Measurements from ENCODE around the gene CD80.

The CD80 gene

GRCh38 chr3:119500901-119501300 is 58.5 kb downstream of the CD80 start:
- TF ChIP-seq TCF4 (CRISPR knock-in tag; IDR thresholded peaks at IDR 0.05; ENCODE audit: borderline replicate concordance) (no peak), ZC3H10 (CRISPR knock-in tag; IDR thresholded peaks at IDR 0.05) (no peak), ARNTL (CRISPR knock-in tag; IDR thresholded peaks at IDR 0.05; ENCODE audit: borderline replicate concordance, low read depth) (no peak), OSR1 (CRISPR knock-in tag; IDR thresholded peaks at IDR 0.05) (no peak), GLIS3 (CRISPR knock-in tag; IDR thresholded peaks at IDR 0.05) (no peak), ESRRG (CRISPR knock-in tag; IDR thresholded peaks at IDR 0.05) (no peak), TSHZ2 (CRISPR knock-in tag; IDR thresholded peaks at IDR 0.05) (no peak), TOX (CRISPR knock-in tag; IDR thresholded peaks at IDR 0.05; ENCODE audit: borderline replicate concordance) (no peak), RARB (CRISPR knock-in tag; IDR thresholded peaks at IDR 0.05) (no peak), PATZ1 (CRISPR knock-in tag; IDR thresholded peaks at IDR 0.05; ENCODE audit: borderline replicate concordance) (no peak), ZFP3 (CRISPR knock-in tag; IDR thresholded peaks at IDR 0.05) (no peak), CSDC2 (CRISPR knock-in tag; IDR thresholded peaks at IDR 0.05) (no peak), CSRNP3 (CRISPR knock-in tag; IDR thresholded peaks at IDR 0.05) (no peak), ISL1 (CRISPR knock-in tag; IDR thresholded peaks at IDR 0.05) (no peak), SNAI2 (CRISPR knock-in tag; IDR thresholded peaks at IDR 0.05) (no peak), POU6F1 (CRISPR knock-in tag; IDR thresholded peaks at IDR 0.05; ENCODE audit: borderline replicate concordance, low read depth) (no peak), ZNF8 (CRISPR knock-in tag; IDR thresholded peaks at IDR 0.05) (no peak), BACH2 (CRISPR knock-in tag; IDR thresholded peaks at IDR 0.05; ENCODE audit: borderline replicate concordance) (no peak), CREB5 (CRISPR knock-in tag; IDR thresholded peaks at IDR 0.05; ENCODE audit: low read depth) (no peak)
- no peak for ATAC-seq

- no peak for ATAC-seq
- TF ChIP-seq GLIS3 (CRISPR knock-in tag; IDR thresholded peaks at IDR 0.05) = no peak
- no peak for TF ChIP-seq BACH2 (CRISPR knock-in tag; IDR thresholded peaks at IDR 0.05; ENCODE audit: borderline replicate concordance)
- TF ChIP-seq PPARA (CRISPR knock-in tag; IDR thresholded peaks at IDR 0.05; ENCODE audit: borderline replicate concordance) = no peak
- no peak for TF ChIP-seq ARNTL (CRISPR knock-in tag; IDR thresholded peaks at IDR 0.05; ENCODE audit: borderline replicate concordance, low read depth)
- TF ChIP-seq ESRRG (CRISPR knock-in tag; IDR thresholded peaks at IDR 0.05) = no peak
- TF ChIP-seq TSHZ2 (CRISPR knock-in tag; IDR thresholded peaks at IDR 0.05) = no peak
- no peak for TF ChIP-seq ZFP3 (CRISPR knock-in tag; IDR thresholded peaks at IDR 0.05)
- TF ChIP-seq CSRNP3 (CRISPR knock-in tag; IDR thresholded peaks at IDR 0.05) = no peak
- no peak for TF ChIP-seq CREB5 (CRISPR knock-in tag; IDR thresholded peaks at IDR 0.05; ENCODE audit: low read depth)
- no peak for TF ChIP-seq PATZ1 (CRISPR knock-in tag; IDR thresholded peaks at IDR 0.05; ENCODE audit: borderline replicate concordance)
- TF ChIP-seq RARB (CRISPR knock-in tag; IDR thresholded peaks at IDR 0.05) = no peak
- TF ChIP-seq OSR1 (CRISPR knock-in tag; IDR thresholded peaks at IDR 0.05) = no peak
These were observed 59.1 kb downstream of the CD80 start for GRCh38 chr3:119500265-119500664.
